GM12878 (cell line): ENCODE measurements around the gene MMRN2. TPM values are rescaled to one million over a fixed set of nuclear protein-coding genes. Genes with fewer than 3 reads are reported as not detected.
A peak's percentile ranks its signal among the peaks of the same experiment; 100 is the strongest.

ENCODE experiments used
- BRCA1 ChIP-seq: IDR thresholded peaks from 2 replicates; pipeline ENCODE4 v1.6.1; 2011; ENCODE audit warnings: low read depth, low read length, improper control_type of control experiment
- CBX5 ChIP-seq: sonication (generic); IDR thresholded peaks from 2 replicates; pipeline ENCODE4 v1.6.1; 2016; ENCODE audit warnings: low read depth, moderate library complexity, mild to moderate bottlenecking, inconsistent platforms
- CHD2 ChIP-seq: IDR thresholded peaks from 2 replicates; pipeline ENCODE4 v1.6.1; 2011; ENCODE audit warnings: low read depth, low read length, improper control_type of control experiment, borderline replicate concordance
- CREM ChIP-seq: IDR thresholded peaks from 2 replicates; pipeline ENCODE4 v1.6.1; 2014; ENCODE audit warnings: antibody characterized with exemption, low read depth
- DPF2 ChIP-seq: fragments of 450-650 bp; IDR thresholded peaks from 2 replicates; pipeline ENCODE4 v1.6.1; 2017; ENCODE audit warnings: mild to moderate bottlenecking
- FOXM1 ChIP-seq: IDR thresholded peaks from 2 replicates; pipeline ENCODE4 v1.6.1; 2012; ENCODE audit warnings: low read depth, mild to moderate bottlenecking, inconsistent platforms, low read length, moderate library complexity
- GABPA ChIP-seq: IDR thresholded peaks from 2 replicates; pipeline ENCODE4 v1.6.1; 2014; ENCODE audit warnings: antibody characterized with exemption, low read depth, mild to moderate bottlenecking, inconsistent platforms
- HDAC2 ChIP-seq: fragments of 200-600 bp; sonication (generic); IDR thresholded peaks from 2 replicates; pipeline ENCODE4 v1.6.1; 2017
- KDM1A ChIP-seq: fragments of 200-600 bp; sonication (generic); IDR thresholded peaks from 2 replicates; pipeline ENCODE4 v1.6.1; 2016; ENCODE audit warnings: borderline replicate concordance
- MEF2A ChIP-seq: IDR thresholded peaks from 2 replicates; pipeline ENCODE4 v1.6.1; 2011; ENCODE audit warnings: low read depth, mild to moderate bottlenecking, low read length, moderate library complexity; ENCODE audit not compliant: insufficient read depth
- MTA2 ChIP-seq: fragments of 450-650 bp; IDR thresholded peaks from 2 replicates; pipeline ENCODE4 v1.6.1; 2016; ENCODE audit warnings: low read depth, mild to moderate bottlenecking, moderate library complexity
- NFIC ChIP-seq: IDR thresholded peaks from 2 replicates; pipeline ENCODE4 v1.6.1; 2012; ENCODE audit warnings: low read depth, mild to moderate bottlenecking, inconsistent platforms, low read length, moderate library complexity
- POLR2AphosphoS5 ChIP-seq: IDR thresholded peaks from 2 replicates; pipeline ENCODE4 v1.6.1; 2011; ENCODE audit warnings: mild to moderate bottlenecking, low read length, inconsistent platforms
- RAD21 ChIP-seq: IDR thresholded peaks from 2 replicates; pipeline ENCODE4 v1.6.1; 2011; ENCODE audit warnings: mild to moderate bottlenecking, low read depth, low read length, moderate library complexity; ENCODE audit not compliant: insufficient read depth
- RBBP5 ChIP-seq: fragments of 200-600 bp; sonication (generic); conservative IDR thresholded peaks from 2 replicates; pipeline ENCODE4 v1.6.1; 2016
- RCOR1 ChIP-seq: conservative IDR thresholded peaks from 2 replicates; pipeline ENCODE4 v1.6.1; 2012; ENCODE audit warnings: low read depth, low read length, improper control_type of control experiment
- RELA ChIP-seq: fragments of 450-650 bp; IDR thresholded peaks from 2 replicates; pipeline ENCODE4 v1.8.0; 2014; ENCODE audit warnings: borderline replicate concordance; ENCODE audit not compliant: partially characterized antibody
- TAF1 ChIP-seq: IDR thresholded peaks from 2 replicates; pipeline ENCODE4 v1.6.1; 2011; ENCODE audit warnings: mild to moderate bottlenecking, low read depth, low read length, borderline replicate concordance
- TBL1XR1 ChIP-seq: IDR thresholded peaks from 2 replicates; pipeline ENCODE4 v1.6.1; 2012; ENCODE audit warnings: low read depth, low read length, improper control_type of control experiment
- YY1 ChIP-seq: IDR thresholded peaks from 2 replicates; pipeline ENCODE4 v1.6.1; 2011; ENCODE audit warnings: low read depth, mild to moderate bottlenecking, low read length
- ZZZ3 ChIP-seq: IDR thresholded peaks from 2 replicates; pipeline ENCODE4 v1.6.1; 2011; ENCODE audit warnings: low read depth; ENCODE audit not compliant: control insufficient read depth, insufficient read length
- polyA plus RNA-seq, 11 experiments: library from polyadenylated mRNA; depleted of rRNA in 4 of 11; unstranded in 6 of 11; stranded (reverse) in 5 of 11; fragments of >200 nt; fragmentation: Nextera tagmentation in 4 of 11; fragmentation: Illumina TruSeq in 1 of 11; extraction: Ambion mirVana in 4 of 11; extraction: Trizol in 1 of 11; gene quantifications; 1 replicate in 1 of 11; 2 replicates in 10 of 11; pipeline versions ENCODE4 v1.2.1 to v1.2.3, GENCODE V29; 2011 to 2016; ENCODE audit warnings: inconsistent platforms in 2 of 11, missing spikeins in 2 of 11, low read depth in 1 of 11
- total RNA-seq, 4 experiments: library from RNA; depleted of rRNA in 3 of 4; stranded (reverse); fragments of >200 nt in 3 of 4; fragmentation: Illumina TruSeq in 1 of 4; extraction: Trizol in 1 of 4; gene quantifications; 2 replicates each; pipeline versions ENCODE4 v1.2.1 to v1.2.3, GENCODE V29; 2013 to 2021
- TF ChIP-seq, protein P1 (sequence below): IDR thresholded peaks from 2 replicates; pipeline ENCODE4 v1.6.1; 2011; ENCODE audit warnings: low read depth, mild to moderate bottlenecking, low read length, moderate library complexity, borderline replicate concordance; ENCODE audit errors: extremely low read depth
- TF ChIP-seq, protein P2 (sequence below): fragments of 450-650 bp; IDR thresholded peaks from 2 replicates; pipeline ENCODE4 v1.6.1; 2017; ENCODE audit warnings: mild to moderate bottlenecking, moderate library complexity

The MMRN2 gene
- total and polyA plus RNA-seq, 10 of the 15 experiments (the other 5 are each of a cell fraction or from before 2014, with no cell fraction given): 0.09 to 1.0 (median 0.54) TPM; not detected in 3

DNA sequence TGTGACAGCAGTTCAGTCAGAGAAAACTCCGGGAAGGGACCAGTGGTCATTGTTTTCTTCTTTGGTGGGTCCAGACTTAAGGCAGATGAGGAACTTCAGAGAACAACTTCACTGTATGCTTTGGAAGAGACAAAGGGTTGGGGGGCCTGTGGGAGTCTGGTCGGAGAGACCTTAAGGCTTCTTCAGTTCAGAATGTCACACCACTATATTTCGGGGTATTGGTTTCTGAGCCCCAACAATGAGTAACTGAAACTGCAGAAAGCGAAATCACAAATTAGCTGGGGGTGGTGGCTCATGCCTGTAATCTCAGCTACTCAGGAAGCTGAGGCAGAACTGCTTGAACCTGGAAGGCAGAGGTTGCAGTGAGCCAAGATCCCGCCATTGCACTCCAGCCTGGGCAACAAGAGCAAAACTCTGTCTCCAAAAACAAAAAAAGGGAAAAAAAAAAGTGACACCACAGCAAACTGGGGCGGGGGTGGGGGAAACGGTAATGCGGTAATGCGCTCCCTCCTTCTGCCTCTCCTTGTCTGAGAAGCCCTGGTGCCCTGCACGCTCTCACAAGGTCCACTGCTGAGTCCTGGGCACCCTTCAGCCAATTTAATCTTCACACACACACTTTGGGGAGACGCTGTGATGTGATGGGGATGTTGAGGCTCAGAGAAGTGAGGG lies 8.7 kb upstream of the MMRN2 start (continued):
- TF ChIP-seq CBX5 (0 out of 2 replicates have a peak, but pooled peaks have one; percentile 25), RAD21 (no peak), BRCA1 (no peak), CREM (no peak), KDM1A (no peak), RCOR1 (no peak), TBL1XR1 (no peak), YY1 (peak; percentile 24; the same call in 1 of the 2 replicates), RELA (no peak), ZZZ3 (no peak), MEF2A (0 out of 2 replicates have a peak, but pooled peaks have one; percentile 11), GABPA (no peak), NFIC (0 out of 2 replicates have a peak, but pooled peaks have one; percentile 10), HDAC2 (no peak), CHD2 (no peak), POLR2AphosphoS5 (peak; percentile 32; the same call in 1 of the 2 replicates), FOXM1 (no peak), TAF1 (no peak; the same call in 1 of the 2 replicates), RBBP5 (no peak), DPF2 (no peak), MTA2 (peak; percentile 15; the same call in 1 of the 2 replicates)
- TF ChIP-seq, protein P1, sequence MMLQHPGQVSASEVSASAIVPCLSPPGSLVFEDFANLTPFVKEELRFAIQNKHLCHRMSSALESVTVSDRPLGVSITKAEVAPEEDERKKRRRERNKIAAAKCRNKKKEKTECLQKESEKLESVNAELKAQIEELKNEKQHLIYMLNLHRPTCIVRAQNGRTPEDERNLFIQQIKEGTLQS: no peak
- TF ChIP-seq, protein P2, sequence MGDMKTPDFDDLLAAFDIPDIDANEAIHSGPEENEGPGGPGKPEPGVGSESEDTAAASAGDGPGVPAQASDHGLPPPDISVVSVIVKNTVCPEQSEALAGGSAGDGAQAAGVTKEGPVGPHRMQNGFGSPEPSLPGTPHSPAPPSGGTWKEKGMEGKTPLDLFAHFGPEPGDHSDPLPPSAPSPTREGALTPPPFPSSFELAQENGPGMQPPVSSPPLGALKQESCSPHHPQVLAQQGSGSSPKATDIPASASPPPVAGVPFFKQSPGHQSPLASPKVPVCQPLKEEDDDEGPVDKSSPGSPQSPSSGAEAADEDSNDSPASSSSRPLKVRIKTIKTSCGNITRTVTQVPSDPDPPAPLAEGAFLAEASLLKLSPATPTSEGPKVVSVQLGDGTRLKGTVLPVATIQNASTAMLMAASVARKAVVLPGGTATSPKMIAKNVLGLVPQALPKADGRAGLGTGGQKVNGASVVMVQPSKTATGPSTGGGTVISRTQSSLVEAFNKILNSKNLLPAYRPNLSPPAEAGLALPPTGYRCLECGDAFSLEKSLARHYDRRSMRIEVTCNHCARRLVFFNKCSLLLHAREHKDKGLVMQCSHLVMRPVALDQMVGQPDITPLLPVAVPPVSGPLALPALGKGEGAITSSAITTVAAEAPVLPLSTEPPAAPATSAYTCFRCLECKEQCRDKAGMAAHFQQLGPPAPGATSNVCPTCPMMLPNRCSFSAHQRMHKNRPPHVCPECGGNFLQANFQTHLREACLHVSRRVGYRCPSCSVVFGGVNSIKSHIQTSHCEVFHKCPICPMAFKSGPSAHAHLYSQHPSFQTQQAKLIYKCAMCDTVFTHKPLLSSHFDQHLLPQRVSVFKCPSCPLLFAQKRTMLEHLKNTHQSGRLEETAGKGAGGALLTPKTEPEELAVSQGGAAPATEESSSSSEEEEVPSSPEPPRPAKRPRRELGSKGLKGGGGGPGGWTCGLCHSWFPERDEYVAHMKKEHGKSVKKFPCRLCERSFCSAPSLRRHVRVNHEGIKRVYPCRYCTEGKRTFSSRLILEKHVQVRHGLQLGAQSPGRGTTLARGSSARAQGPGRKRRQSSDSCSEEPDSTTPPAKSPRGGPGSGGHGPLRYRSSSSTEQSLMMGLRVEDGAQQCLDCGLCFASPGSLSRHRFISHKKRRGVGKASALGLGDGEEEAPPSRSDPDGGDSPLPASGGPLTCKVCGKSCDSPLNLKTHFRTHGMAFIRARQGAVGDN: no peak
